Upper lobe of left lung (tissue), 4 donors: Measurements from ENCODE around the gene SIVA1.
"Not testable (repeated sequence)": the region's sequence is repeated elsewhere in the genome, so short reads cannot be mapped to it uniquely, and the experiment has no call there.

Experiments used
- EP300 ChIP-seq, 4 donors: sonication (generic); formaldehyde crosslinking; IDR thresholded peaks; one replicate each; pipeline ENCODE4 v1.5.1; 2017; ENCODE audit warnings: antibody characterized with exemption in 4 of 4, control low read depth in 2 of 4
- TF ChIP-seq, protein P1 (sequence below), 6 experiments: fragments of 450-650 bp in 4 of 6; fragments of 200-600 bp in 2 of 6; sonication (generic) in 2 of 6; IDR thresholded peaks; one replicate each; pipeline ENCODE4 v1.5.1; 2016 to 2019; ENCODE audit warnings: antibody characterized with exemption in 6 of 6

- TF ChIP-seq, protein P1, sequence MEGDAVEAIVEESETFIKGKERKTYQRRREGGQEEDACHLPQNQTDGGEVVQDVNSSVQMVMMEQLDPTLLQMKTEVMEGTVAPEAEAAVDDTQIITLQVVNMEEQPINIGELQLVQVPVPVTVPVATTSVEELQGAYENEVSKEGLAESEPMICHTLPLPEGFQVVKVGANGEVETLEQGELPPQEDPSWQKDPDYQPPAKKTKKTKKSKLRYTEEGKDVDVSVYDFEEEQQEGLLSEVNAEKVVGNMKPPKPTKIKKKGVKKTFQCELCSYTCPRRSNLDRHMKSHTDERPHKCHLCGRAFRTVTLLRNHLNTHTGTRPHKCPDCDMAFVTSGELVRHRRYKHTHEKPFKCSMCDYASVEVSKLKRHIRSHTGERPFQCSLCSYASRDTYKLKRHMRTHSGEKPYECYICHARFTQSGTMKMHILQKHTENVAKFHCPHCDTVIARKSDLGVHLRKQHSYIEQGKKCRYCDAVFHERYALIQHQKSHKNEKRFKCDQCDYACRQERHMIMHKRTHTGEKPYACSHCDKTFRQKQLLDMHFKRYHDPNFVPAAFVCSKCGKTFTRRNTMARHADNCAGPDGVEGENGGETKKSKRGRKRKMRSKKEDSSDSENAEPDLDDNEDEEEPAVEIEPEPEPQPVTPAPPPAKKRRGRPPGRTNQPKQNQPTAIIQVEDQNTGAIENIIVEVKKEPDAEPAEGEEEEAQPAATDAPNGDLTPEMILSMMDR (IDR thresholded peaks at IDR 0.05), result not testable (repeated sequence)
- TF ChIP-seq EP300 (IDR thresholded peaks at IDR 0.05), result not testable (repeated sequence)
Measured at GRCh38 chr14:104750753-104751057, 2.2 kb upstream of the SIVA1 start.
